ENCODE data around the gene NUDT8.
A peak's percentile ranks its signal among the peaks of the same experiment; 100 is the strongest.
"Not testable (repeated sequence)": the region's sequence is repeated elsewhere in the genome, so short reads cannot be mapped to it uniquely, and the experiment has no call there.

The NUDT8 gene

DNA sequence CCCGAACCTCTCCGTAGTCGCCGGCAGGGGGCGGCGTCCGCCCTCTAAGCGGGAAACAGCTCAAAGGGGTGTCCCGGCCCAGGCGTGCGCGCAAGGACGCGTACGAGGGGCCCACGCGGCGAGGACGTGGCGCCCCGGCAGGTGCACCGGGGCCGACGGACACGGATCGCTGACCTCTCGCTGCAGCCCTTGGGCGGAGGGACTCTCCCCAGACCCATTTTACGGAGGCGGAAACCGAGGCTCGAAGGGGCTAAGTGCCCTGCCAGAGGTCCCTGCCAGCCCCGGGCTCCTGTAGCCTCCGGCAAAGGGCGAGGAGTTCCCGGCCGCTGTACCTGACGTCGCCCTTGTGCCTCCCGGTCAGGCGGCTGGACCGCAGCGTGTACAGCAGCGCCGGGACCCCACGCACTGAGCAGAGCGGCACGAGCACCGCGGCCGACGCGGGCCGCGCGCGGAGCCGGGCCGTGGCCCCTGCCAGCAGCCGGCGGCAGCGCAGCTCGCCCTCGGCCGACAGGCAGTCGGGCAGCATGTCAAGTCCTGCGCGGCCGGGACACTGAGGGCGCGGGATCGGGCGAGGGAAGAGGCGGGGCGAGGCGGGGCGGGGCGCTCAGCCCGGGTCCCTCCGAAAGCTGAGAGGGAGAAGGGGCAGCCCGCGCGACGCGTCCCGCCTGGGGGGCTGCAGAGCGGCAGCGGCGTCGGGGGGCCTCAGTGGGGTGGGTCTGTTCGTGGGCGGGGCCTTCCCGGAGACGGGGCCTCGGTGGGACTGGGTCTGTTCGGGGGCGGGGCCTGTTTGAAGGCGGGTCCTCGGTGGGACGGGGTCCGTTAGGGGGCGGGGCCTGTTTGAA lies at the start of gene NUDT8:
Gene NUDT8, minus strand, starts transcription at position 552 of the 842 bp plus-strand sequence. Its CDS starts 26 bp downstream, at position 526.
- DNase-seq = peak; percentile 88 to 90

DNA sequence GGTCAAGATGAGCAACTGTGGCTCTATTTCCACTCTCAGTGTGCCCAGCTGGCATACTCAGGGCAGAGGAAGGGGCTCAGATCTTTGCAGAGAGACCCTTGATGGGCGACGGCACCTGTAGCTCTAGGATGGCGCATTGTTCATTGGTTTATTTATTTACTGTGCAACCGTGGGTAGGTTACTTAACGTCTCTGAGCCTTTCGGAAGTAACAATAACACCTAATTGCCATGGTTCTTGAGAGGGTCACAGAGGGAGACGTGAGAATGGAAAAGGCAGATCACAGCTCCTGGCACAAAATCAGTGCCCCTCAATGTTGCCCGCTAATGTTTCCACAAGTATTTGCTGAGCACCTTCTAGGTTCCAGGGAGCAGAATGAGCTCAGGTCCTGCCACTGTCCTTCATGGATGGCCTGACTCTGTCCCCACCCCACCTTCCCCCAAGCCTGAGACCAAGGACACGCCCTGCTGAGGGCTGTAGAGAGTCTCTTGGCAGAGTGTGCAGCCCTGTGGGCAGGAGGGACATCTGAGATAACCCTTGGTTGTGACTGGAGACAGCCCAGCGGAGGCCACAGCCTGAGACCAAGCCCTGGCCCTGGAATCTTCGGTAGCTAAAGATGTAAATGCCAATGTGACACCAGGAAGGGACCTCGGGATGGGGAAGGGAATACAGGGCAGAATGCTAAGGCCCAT lies 45.5 kb upstream of the NUDT8 start:
- no peak for DNase-seq

GRCh38 chr11:67674442-67674871 lies 44.7 kb upstream of the NUDT8 start, which contains the start of gene ALDH3B2:
Gene ALDH3B2 (minus strand): TSS chr11:67674623. CDS start chr11:67666935, 7,688 bp downstream.
- DNase-seq = no peak

- no peak for DNase-seq
Observed at GRCh38 chr11:67673902-67674301, 44.2 kb upstream of the NUDT8 start.

- no peak for DNase-seq
Observed at GRCh38 chr11:67673358-67673757, 43.6 kb upstream of the NUDT8 start.

DNA sequence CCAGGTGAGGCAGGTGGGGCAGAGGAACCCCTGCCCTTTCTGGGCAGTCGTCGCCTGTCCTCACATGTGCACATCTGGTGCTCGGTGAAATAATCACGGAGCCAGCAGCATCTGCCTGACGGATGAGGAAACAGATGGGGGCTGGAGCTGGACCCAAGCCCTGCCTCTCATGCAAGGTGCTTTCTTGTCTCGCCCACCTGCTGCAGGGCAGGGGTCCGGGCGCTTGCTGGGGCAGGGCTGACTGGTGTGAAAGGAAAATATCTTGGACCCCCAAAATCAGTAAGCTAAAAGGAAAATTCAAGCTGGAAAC lies 41.4 kb upstream of the NUDT8 start:
- DNase-seq = no peak

DNA sequence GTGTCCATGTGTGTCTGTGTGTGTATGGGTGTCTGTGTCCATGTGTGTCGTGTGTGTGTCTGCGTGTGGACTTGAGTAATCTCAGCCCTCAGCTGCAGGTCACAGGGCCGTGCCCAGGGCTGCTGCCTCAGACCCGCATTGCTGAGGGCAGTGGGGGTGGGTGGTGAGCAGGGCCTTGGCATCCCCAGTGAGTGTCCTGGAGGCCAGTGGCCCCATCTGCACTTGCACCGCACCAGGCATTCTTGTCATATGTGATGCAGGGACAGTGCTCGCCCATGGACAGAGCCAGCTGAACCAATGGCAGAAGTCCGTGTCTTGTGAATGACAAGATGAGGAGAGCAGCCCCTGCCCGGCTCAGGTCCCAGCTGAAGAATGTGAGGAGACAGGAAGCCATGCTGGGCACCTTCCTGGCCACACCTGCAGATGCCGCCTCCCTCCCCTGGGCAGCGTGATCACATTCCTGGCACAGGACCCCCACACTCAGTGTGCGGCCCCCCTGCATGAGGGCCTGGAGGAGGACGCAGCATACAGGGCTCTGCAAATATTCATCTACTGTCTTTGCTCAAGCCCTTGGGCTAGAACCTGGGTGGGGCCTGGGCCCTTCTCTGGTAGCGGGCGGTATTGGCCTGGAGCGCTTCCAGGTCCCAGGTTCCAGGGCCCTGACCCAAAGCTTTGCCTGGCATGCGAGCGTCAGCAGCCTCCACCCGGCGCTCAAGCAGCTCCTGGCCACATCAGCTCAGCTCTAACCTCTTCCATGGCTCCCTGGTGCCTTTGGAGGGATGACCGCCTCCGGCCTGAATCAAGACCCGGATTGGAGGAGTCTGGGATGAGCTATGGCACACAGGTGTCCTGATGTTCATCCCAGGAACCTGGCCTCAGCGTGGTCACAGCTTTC lies 40.8 kb upstream of the NUDT8 start:
- no peak for DNase-seq

DNA sequence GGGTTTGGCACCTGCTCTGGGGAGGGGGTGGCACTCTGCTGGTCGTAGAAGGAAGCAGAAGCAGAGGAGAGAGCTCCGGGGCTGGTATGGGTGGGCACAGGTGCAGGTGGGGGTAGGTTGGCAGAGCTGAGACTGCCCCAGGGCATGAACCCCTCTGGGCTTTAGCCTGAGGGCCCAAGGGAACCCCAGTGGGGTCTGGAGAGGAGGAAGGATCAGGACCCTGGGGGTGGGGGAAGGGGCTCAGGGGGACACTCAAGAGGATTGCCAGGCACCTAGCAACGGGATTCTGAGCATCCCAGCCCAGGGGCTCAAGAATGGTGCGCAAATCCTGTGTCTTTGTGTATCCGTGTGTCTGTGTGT lies 38.4 kb upstream of the NUDT8 start:
- DNase-seq = no peak

GRCh38 chr11:67667490-67668191 lies 37.9 kb upstream of the NUDT8 start:
- DNase-seq = peak in 1 of 2 donors; percentile 27

GRCh38 chr11:67666676-67667489 lies 37.1 kb upstream of the NUDT8 start:
- no peak for DNase-seq

- no peak for DNase-seq
Observed at GRCh38 chr11:67666303-67666645, 36.5 kb upstream of the NUDT8 start.

DNA sequence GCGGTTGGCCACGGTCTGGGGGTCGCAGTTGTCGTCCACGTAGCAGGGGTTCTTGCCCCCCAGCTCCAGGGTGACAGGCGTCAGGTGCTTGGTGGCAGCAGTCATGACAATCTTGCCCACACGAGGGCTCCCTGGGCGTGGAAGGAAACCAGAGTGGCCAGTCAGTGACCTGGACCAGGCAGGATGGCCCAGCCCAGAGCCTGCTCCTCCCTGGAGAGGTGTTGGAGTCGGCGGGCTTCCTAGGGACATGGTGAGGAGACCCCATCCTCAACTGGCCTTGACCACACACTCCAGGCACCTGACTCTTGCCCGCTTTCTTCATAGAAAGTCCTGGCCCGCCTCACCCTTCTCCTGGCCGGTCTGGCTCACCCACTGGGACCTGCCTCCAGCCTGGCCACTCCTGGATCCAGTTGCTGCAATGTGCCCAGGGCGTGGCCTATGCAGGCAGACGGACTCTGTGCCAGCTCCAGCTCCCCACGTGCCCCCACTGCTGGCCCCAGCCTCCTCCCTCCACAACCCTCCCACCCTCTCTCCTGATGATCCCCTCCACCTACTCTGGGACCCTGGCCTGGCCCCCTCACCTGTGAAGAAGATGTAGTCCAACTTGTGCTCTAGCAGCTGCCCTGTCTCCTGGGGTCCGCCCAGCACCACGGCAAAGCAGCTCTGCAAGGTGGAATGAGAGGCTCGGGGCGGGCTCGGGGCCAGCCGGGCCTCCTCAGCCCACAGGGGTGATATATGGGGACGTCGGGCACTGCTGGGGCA lies 36.0 kb upstream of the NUDT8 start:
- no peak for DNase-seq

DNA sequence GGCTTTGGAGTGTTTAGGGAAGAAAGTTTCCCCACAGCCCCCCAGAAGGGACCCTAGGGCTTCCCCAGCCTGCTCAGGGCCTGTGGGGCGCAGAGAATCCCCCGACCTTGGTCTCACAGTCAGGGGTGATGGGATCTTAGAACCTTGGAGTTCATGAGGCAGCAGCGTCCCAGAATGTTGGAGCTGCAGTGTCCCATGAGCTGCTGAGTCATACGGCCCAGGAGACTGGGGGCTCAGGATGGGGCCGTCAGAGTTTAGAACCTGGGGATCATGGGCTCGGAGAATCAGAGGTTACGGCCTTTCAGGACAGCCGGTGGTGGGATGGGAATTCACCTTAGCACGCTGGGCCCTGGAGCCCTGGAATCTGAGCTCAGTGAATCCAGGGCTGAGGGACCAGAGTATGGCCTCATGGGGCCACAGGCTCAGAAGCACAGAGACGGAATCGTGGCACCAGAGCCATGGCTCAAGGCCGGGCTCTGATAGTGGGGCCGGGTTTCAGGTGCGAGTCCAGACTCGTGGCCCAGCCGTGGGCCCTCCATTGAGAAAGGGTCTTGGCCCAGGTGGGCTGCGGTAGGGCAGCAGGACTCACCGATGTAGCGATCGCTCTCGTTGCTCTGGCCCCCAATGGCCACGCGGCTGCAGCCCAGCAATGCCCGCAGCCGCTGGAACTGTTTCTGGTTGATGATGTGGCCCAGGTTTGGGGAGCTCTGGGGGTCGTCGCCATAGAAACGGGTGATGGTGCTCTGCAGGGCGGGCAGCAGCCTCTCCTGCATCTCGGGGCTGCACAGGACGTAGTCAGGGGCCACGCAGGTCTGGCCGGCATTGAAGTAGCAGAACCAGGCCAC lies 35.2 kb upstream of the NUDT8 start:
- DNase-seq = no peak

- DNase-seq = no peak
Observed at GRCh38 chr11:67664213-67664585, 34.5 kb upstream of the NUDT8 start.

- no peak for DNase-seq
Observed at GRCh38 chr11:67663532-67664212, 33.9 kb upstream of the NUDT8 start.

GRCh38 chr11:67662835-67663531 lies 33.2 kb upstream of the NUDT8 start:
- no peak for DNase-seq

- no peak for DNase-seq
Observed at GRCh38 chr11:67662142-67662834, 32.6 kb upstream of the NUDT8 start.

DNA sequence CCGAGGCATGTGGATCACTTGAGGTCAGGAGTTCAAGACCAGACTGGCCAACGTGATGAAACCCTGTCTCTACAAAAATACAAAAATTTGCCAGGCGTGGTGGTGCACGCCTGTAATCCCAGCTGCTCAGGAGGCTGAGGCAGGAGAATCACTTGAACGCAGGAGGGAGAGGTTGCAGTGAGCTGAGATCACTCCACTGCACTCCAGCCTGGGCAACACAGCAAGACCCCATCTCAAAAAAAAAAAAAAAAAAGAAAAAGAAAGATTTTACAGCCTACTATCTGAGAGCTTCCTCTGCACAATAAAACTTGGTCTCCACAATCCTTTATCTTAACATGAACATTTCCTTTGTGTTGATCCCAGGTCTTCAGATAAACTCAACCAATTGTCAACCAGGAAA lies 31.0 kb upstream of the NUDT8 start:
- not testable (repeated sequence) for DNase-seq
